H9 (cell line): ENCODE data around the gene ACP1. TPM values are rescaled to one million over a fixed set of nuclear protein-coding genes. Genes with fewer than 3 reads are reported as not detected.
A peak's percentile ranks its signal among the peaks of the same experiment; 100 is the strongest.

Experiments used
- DNase-seq: peaks from one replicate; pipeline ENCODE4 v3.0.0-alpha.2; 2017
- H2AFZ ChIP-seq: one replicate; pipeline ENCODE4 v1.6.1; 2013; ENCODE audit warnings: mild to moderate bottlenecking, low read length, control low read depth, moderate library complexity
- H2AK5ac ChIP-seq: 2 replicates; pipeline ENCODE4 v1.6.1; 2013; ENCODE audit warnings: low read length, control low read depth, mixed read lengths; ENCODE audit not compliant: insufficient read length
- H2BK120ac ChIP-seq: one replicate; pipeline ENCODE4 v1.6.1; 2013; ENCODE audit warnings: low read depth, mild to moderate bottlenecking, low read length, control low read depth, inconsistent platforms; ENCODE audit not compliant: poor library complexity, severe bottlenecking
- H2BK12ac ChIP-seq: 2 replicates; pipeline ENCODE4 v1.6.1; 2013; ENCODE audit warnings: low read length, control low read depth, mixed read lengths, low read depth; ENCODE audit not compliant: insufficient read length
- H2BK15ac ChIP-seq: 2 replicates; pipeline ENCODE4 v1.6.1; 2013; ENCODE audit warnings: low read depth, low read length, control low read depth
- H2BK20ac ChIP-seq: one replicate; pipeline ENCODE4 v1.6.1; 2013; ENCODE audit warnings: low read depth, mild to moderate bottlenecking, low read length, control low read depth, inconsistent platforms; ENCODE audit not compliant: poor library complexity, severe bottlenecking
- H2BK5ac ChIP-seq: 2 replicates; pipeline ENCODE4 v1.6.1; 2013; ENCODE audit warnings: low read length, control low read depth, mixed read lengths; ENCODE audit not compliant: insufficient read length
- H3K14ac ChIP-seq: 2 replicates; pipeline ENCODE4 v1.6.1; 2013; ENCODE audit warnings: low read length, control low read depth; ENCODE audit not compliant: insufficient read depth
- H3K18ac ChIP-seq: 2 replicates; pipeline ENCODE4 v1.6.1; 2013; ENCODE audit warnings: low read depth, mild to moderate bottlenecking, mixed read lengths, low read length, control low read depth; ENCODE audit not compliant: insufficient read length
- H3K23ac ChIP-seq: 2 replicates; pipeline ENCODE4 v1.6.1; 2013; ENCODE audit warnings: low read length, control low read depth, mixed read lengths, low read depth; ENCODE audit not compliant: insufficient read length
- H3K23me2 ChIP-seq: 2 replicates; pipeline ENCODE4 v1.6.1; 2013; ENCODE audit warnings: low read depth, mild to moderate bottlenecking, mixed read lengths, low read length, control low read depth; ENCODE audit not compliant: insufficient read length, poor library complexity, severe bottlenecking
- H3K27ac ChIP-seq: 2 replicates; pipeline ENCODE4 v1.5.1; 2013; ENCODE audit warnings: low read length, control low read depth, mixed read lengths, low read depth; ENCODE audit not compliant: insufficient read length
- H3K27me3 ChIP-seq: 2 replicates; pipeline ENCODE4 v1.6.1; 2013; ENCODE audit warnings: low read length, control low read depth, inconsistent platforms; ENCODE audit not compliant: insufficient read depth
- H3K4ac ChIP-seq: 2 replicates; pipeline ENCODE4 v1.6.1; 2013; ENCODE audit warnings: low read depth, mild to moderate bottlenecking, control low read depth, inconsistent platforms, low read length, moderate library complexity
- H3K4me1 ChIP-seq: 2 replicates; pipeline ENCODE4 v1.6.1; 2013; ENCODE audit warnings: low read length, control low read depth, inconsistent platforms; ENCODE audit not compliant: insufficient read depth
- H3K4me2 ChIP-seq: 2 replicates; pipeline ENCODE4 v1.6.1; 2013; ENCODE audit warnings: low read length, control low read depth, mixed read lengths; ENCODE audit not compliant: insufficient read length, insufficient read depth
- H3K56ac ChIP-seq: 2 replicates; pipeline ENCODE4 v1.6.1; 2013; ENCODE audit warnings: low read depth, mild to moderate bottlenecking, mixed read lengths, low read length, control low read depth; ENCODE audit not compliant: insufficient read length
- H3K79me1 ChIP-seq: 2 replicates; pipeline ENCODE4 v1.6.1; 2013; ENCODE audit warnings: low read depth, mild to moderate bottlenecking, moderate library complexity, low read length, control low read depth, inconsistent platforms; ENCODE audit not compliant: insufficient read depth, poor library complexity, severe bottlenecking
- H3K79me2 ChIP-seq: 2 replicates; pipeline ENCODE4 v1.6.1; 2013; ENCODE audit warnings: low read length, control low read depth, inconsistent platforms; ENCODE audit not compliant: insufficient read depth
- H3K9ac ChIP-seq: 2 replicates; pipeline ENCODE4 v1.6.1; 2013; ENCODE audit warnings: low read length, control low read depth, mixed read lengths; ENCODE audit not compliant: insufficient read length; ENCODE audit errors: extremely low read depth
- H3K9me3 ChIP-seq: one replicate; pipeline ENCODE4 v1.6.1; 2013; ENCODE audit warnings: low read depth, low read length, inconsistent platforms; ENCODE audit not compliant: control insufficient read depth
- H3T11ph ChIP-seq: one replicate; pipeline ENCODE4 v1.6.1; 2013; ENCODE audit warnings: mild to moderate bottlenecking, low read length, control low read depth, inconsistent platforms
- H4K20me1 ChIP-seq: one replicate; pipeline ENCODE4 v1.6.1; 2013; ENCODE audit not compliant: control insufficient read depth, insufficient read length, insufficient read depth
- H4K5ac ChIP-seq: 2 replicates; pipeline ENCODE4 v1.6.1; 2013; ENCODE audit warnings: low read depth, mild to moderate bottlenecking, mixed read lengths, low read length, control low read depth; ENCODE audit not compliant: insufficient read length
- H4K8ac ChIP-seq: replicated peaks from 2 replicates; pipeline ENCODE4 v1.6.1; 2013; ENCODE audit warnings: low read length, control low read depth, mixed read lengths, low read depth; ENCODE audit not compliant: insufficient read length
- H4K91ac ChIP-seq: 2 replicates; pipeline ENCODE4 v1.6.1; 2013; ENCODE audit warnings: low read depth, mild to moderate bottlenecking, moderate library complexity, mixed read lengths, low read length, control low read depth; ENCODE audit not compliant: insufficient read length
- H3K27ac Mint-ChIP-seq, 3 experiments: 2 replicates in 2 of 3; 3 replicates in 1 of 3; pipeline ENCODE4 v1.8.0; 2020 to 2021; ENCODE audit warnings: mixed read lengths in 3 of 3, mild to moderate bottlenecking in 1 of 3, moderate library complexity in 1 of 3
- H3K27me3 Mint-ChIP-seq: 2 replicates; pipeline ENCODE4 v1.8.0; 2021; ENCODE audit warnings: low read depth, mild to moderate bottlenecking, moderate library complexity, mixed read lengths
- H3K36me3 Mint-ChIP-seq, 3 experiments: 2 replicates in 2 of 3; 3 replicates in 1 of 3; pipeline ENCODE4 v1.8.0; 2020 to 2021; ENCODE audit warnings: low read depth in 3 of 3, mixed read lengths in 3 of 3; ENCODE audit not compliant: insufficient read depth in 1 of 3
- H3K4me1 Mint-ChIP-seq, 2 experiments: 2 replicates each; pipeline ENCODE4 v1.8.0; 2020; ENCODE audit warnings: mixed read lengths in 2 of 2
- H3K4me3 Mint-ChIP-seq, 2 experiments: 2 replicates in 1 of 2; 3 replicates in 1 of 2; pipeline ENCODE4 v1.8.0; 2020 to 2021; ENCODE audit warnings: mild to moderate bottlenecking in 2 of 2, mixed read lengths in 2 of 2, moderate library complexity in 1 of 2
- H3K9me3 Mint-ChIP-seq, 2 experiments: 2 replicates in 1 of 2; 3 replicates in 1 of 2; pipeline ENCODE4 v1.8.0; 2020; ENCODE audit warnings: mild to moderate bottlenecking in 2 of 2, mixed read lengths in 2 of 2, moderate library complexity in 1 of 2
- WGBS: extraction: QIAGEN DNeasy Blood & Tissue Kit; methylation state at CpG from one replicate; pipeline ENCODE4 v1.1.7; 2013; ENCODE audit warnings: missing lambda C conversion rate, low lambda C conversion rate, mixed read lengths; ENCODE audit not compliant: insufficient read length; ENCODE audit errors: extremely low coverage; 5-methylcytosine and 5-hydroxymethylcytosine counted together
- total RNA-seq: library from RNA; stranded (reverse); gene quantifications from 2 replicates; pipeline ENCODE4 v1.2.1, GENCODE V29; 2021
- TF ChIP-seq, protein P1 (sequence below): fragments of 200-600 bp; sonication (generic); conservative IDR thresholded peaks from 3 replicates; pipeline ENCODE4 v1.8.0; 2021; ENCODE audit warnings: antibody characterized with exemption, mild to moderate bottlenecking

The ACP1 gene
- total RNA-seq, 1 experiment from 2014 or later = 143 TPM

GRCh38 chr2:286774-287392, 22.1 kb downstream of the ACP1 start:
- peaks cover 16% of the 10 kb centered on the region for H3K4me1 ChIP-seq

More at GRCh38 chr2:286774-287392, 22.1 kb downstream of the ACP1 start:
- Histone ChIP-seq H4K20me1 (no peaks in the 10 kb centered on the region), H3K56ac (no peak overlapping the region), H2BK20ac (no peak overlapping the region), H2BK12ac (no peak overlapping the region), H2AFZ (no peak overlapping the region), H2BK120ac (no peak overlapping the region), H3K18ac (no peak overlapping the region), H2BK5ac (no peak overlapping the region), H3K27ac (no peak overlapping the region), H4K8ac (no peak overlapping the region), H3K9ac (peak overlapping the region; percentile 7), H3K14ac (no peak overlapping the region), H3K4ac (no peak overlapping the region), H2BK15ac (no peak overlapping the region), H4K91ac (no peak overlapping the region), H3T11ph (no peak overlapping the region), H4K5ac (no peak overlapping the region), H3K23ac (no peak overlapping the region), H3K23me2 (peaks cover 18% of the 10 kb centered on the region), H3K27me3 (peaks cover 8% of the 10 kb centered on the region; the same call in 1 of the 2 replicates), H3K79me1 (no peaks in the 10 kb centered on the region), H3K9me3 (no peaks in the 10 kb centered on the region), H2AK5ac (no peak overlapping the region), H3K79me2 (no peaks in the 10 kb centered on the region), H3K4me2 (peak overlapping the region; percentile 53)
- Mint-ChIP-seq H3K4me1 (peaks cover 40 to 43% of the 10 kb centered on the region in 2 experiments), H3K9me3 (no peaks in the 10 kb centered on the region), H3K27ac (no peak overlapping the region), H3K27me3 (peaks cover 60% of the 10 kb centered on the region), H3K4me3 (peak overlapping the region; percentile 45 to 79), H3K36me3 (peaks cover 6 to 7% (median 7%) of the 10 kb centered on the region in 3 experiments; a peak in 6 of 7 replicates)
- TF ChIP-seq, protein P1, sequence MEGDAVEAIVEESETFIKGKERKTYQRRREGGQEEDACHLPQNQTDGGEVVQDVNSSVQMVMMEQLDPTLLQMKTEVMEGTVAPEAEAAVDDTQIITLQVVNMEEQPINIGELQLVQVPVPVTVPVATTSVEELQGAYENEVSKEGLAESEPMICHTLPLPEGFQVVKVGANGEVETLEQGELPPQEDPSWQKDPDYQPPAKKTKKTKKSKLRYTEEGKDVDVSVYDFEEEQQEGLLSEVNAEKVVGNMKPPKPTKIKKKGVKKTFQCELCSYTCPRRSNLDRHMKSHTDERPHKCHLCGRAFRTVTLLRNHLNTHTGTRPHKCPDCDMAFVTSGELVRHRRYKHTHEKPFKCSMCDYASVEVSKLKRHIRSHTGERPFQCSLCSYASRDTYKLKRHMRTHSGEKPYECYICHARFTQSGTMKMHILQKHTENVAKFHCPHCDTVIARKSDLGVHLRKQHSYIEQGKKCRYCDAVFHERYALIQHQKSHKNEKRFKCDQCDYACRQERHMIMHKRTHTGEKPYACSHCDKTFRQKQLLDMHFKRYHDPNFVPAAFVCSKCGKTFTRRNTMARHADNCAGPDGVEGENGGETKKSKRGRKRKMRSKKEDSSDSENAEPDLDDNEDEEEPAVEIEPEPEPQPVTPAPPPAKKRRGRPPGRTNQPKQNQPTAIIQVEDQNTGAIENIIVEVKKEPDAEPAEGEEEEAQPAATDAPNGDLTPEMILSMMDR = no peak
- WGBS = no CpG with 5 or more reads among the region's 20 CpGs
- peak; percentile 40 for DNase-seq
